GM21737 (cell line): ENCODE results near the gene ITGA5.

Experiments
- ATAC-seq: cut with Tn5 transposase; IDR thresholded peaks from one replicate; pipeline ENCODE4 v1.9.1; 2021; ENCODE audit warnings: mild to moderate bottlenecking, moderate library complexity; ENCODE audit not compliant: unreplicated experiment

Gene ITGA5

DNA sequence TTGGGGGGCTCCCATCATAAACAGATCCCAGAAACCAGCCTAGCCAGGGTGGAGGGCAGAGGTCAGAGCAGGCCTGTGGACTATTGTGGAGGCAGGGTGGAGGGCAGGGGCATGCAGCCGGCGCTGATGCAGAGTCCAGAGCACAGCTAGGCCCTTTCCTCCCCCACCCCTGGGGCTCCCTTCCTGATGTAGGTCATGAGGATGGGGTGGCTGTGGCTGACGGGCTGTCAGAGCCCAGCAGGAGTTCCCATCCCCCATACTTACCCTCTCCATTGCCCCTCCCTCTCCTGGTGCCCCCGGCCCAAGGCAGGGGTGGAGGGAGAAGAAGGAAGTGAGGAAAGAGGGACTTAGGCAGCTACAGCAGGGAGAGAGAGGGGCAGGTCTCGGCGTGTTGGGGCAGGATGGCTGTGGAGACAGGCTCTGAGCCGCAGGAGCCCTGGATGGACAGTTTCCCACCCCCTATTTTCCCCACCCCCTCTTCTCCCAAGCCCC lies 28.8 kb downstream of the ITGA5 start:
- no peak for ATAC-seq

DNA sequence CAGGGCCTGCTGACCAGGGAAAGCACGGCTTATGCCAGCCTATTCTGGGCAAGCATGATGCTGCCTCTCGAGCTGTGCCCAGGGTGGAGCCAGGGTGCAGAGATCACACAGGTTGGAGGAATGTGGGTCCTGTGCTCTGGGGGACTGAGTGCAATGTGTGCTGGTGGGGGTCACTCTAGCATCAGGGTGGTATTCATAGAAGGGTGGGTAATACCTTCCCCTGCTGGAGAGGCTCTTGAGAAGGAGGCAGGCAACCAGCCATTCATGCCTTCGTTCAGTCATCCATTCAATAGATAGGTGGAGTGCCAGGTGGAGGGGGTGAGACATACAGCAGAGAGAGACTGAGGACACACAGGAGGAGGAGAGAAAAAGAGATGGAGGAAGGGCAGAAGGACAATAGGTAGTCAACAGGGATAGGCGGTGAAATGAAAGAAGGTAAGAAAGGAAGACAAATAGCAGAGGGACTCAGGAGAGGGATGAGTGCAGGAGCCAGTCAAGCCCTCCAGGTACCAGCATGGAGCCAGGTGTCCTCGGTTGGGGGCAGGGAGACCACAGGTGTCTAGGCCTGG lies 29.4 kb downstream of the ITGA5 start:
- ATAC-seq = no peak

DNA sequence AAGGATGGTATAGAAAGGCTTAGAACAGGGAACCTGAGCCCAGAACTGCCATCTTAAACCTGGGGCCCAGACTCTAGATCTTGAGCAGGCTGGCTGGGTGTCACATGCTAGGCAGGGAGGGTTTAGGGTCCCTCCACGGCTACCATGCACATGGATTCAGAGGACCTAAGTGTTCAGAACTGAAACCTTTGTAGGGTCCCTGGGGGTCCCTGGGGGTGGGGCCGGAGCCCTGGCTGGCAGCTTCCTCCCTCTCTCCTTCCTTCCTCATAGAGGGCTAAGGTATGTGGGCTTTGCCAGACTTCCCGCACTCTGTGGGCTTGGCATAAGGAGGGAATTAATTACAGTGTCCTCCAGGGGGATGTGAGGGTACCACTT lies 29.9 kb downstream of the ITGA5 start:
- ATAC-seq = no peak

DNA sequence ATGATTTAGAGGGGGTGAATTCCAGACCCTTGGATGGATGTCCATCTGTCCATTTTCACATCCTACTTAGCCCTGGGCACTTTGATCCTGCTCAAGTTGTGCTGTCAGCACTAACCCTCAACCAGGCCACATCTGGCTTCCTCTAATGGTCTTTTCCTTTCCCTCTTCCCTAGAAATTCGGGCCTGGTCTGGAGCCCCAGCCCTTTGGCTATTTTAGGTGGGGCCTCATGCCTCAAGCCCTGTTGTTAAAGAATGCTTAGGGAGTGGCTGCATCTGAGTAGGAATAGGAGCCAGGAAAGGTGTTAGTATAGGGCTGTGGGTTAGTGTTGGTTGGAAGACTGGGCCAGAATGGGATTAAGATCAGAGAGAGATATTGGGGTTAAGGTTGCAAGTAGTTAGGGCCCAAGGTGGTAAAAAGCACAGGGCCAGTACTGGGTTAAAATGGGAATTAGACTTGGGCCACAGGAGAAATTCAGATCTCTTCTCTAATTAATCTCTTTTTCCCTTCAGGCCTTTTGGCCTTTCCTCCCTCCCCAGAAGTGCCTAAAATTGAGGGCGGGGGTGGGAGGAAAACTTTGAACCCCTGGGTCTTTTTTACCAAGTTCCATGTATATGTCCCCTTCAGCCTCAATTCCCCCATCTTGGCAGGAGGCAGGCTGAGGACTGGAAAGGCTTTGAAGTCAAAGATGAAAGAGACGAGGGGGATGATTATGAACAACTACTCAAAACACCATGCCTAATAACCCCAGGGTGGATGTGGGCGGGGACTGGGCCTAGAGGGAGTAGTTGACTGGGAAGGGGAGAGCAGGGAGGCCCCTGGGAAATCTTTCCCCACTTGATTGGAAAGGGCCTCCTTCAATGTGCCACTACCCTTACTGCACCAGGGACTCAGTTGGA lies 30.6 kb downstream of the ITGA5 start:
- no peak for ATAC-seq

DNA sequence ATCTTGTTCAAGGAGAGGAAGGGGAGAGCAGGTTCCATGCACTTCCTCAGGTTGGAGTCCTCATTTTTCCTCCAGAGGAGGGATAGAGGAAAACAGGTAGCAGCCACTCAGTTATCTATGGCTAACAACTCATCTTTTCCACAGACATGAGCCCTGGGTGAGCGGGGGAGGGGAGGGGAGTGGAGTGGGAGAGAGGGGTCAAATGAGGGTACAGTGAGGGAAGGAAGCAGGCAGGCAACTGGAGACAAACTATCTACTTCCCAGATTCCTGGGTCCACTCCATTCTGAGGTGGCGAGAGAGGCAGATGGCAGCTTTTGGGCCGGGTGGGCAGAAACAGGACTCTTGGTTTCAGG lies 32.0 kb downstream of the ITGA5 start:
- ATAC-seq = no peak

DNA sequence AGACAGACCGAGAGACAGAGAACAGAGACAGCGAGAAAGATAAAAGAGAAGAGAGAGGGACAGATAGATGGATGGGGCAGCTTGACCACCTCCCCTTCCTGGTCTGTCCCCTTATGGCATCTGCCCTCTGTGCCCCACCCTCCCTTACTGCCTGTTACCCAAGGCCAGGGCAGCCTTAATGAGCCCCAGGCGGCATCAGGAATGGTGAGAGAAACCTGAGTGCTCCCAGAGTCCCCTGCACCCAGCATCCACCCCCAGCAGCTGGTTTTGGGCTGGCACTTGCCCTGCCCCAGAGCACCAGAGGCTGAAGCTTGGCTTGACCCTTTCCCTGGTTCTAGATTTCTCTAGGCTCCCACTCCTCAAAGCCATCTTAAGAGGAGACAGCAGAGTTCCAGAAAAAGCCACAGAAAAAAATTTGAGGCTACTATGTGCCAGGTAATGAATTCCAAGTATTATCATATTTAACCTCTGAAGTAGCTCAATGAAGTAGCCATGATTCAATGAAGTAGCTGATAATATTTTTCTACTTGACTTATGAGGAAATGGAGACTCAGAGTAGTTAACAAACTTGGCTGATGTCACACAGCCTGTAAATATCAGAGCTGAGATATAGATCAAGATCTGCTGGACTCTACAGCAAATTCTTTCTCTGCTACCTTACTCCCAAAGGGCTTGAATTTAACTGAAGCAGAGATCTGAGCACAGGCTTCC lies 32.5 kb downstream of the ITGA5 start:
- ATAC-seq = no peak

DNA sequence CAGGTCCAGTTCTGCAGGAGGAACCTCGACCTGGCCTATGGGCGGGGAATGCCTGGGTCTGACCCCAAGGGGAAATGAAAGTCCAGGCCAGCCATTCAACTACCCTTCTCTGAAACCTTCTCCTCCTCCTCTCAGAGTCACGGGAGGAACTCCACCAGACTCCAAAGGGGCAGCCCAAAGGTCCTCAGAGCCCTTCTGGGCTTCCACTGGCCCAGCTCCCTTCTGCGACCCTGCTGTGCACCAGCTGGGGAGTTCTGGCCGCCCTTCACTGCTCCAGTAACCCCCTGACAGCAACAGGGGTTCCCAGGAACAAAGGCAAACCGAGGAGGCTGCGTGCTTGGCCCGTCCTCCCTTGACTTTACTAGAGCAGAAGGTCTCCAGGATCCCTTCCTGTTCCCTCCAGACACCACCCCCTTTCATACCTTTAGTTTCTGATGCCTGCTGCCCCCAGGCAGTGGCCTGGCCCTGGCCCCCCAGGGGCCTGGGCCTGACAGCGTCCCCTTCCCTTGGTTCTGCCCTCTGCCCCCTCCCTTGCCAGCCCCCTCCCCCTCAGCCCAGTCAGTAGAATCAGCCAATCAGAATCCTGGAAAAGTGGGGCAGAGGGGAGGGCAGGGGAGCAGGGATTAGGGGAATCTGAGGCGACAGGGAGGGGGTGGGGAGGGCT lies 33.7 kb downstream of the ITGA5 start:
- ATAC-seq = peak; percentile 51

DNA sequence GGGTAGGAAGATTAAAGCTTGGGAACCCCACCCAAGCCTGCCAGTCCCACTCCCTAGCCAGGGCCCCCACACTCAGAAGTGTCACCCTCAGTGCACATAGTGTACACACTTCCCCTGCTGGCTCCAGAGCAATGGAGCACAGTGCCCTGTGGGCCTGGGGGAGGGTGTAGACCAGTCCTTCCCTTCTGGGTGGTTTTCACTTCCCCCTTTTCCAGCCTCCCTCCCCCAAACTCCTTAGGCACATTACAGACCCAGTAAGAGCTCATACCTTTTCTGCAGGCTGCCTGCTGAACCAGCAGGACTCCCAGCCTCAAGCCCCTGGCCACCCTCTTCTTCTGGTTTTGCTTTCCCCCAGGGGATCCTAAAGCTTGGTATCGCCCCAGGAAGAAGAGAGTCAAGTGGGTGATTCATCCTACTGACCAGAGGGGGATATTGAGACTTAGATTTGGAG lies 34.5 kb downstream of the ITGA5 start, which contains the start of gene ZNF385A:
ZNF385A (minus strand) TSS at position 143 of the 451 bp plus-strand sequence. CDS start 219 bp downstream, outside the sequence.
- peak; percentile 47 for ATAC-seq

DNA sequence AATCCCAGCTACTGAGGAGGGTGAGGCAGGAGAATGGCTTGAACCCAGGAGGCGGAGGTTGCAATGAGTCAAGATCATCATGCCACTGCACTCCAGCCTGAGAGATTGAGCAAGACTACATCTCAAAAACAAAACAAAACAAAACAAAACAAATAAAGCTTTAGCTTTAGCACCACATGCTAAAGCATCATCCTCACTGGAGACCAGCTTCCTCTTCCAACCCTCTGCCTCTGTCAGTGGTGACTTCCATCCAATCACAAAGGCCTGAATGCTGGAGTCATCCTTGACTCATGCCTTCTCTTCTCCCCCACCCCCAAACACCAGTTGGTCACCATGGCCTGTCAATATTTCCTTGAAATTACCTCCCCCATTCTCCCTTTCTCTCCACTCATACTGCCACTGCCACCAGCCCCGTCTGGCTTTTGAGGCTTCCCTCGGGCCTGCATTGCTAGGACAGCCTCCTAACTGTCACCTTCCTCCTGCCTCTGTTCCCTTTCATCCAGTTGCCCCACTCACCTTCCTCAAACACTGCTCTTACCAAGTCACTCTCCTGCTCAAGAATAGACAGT lies 35.9 kb downstream of the ITGA5 start:
- ATAC-seq = no peak

DNA sequence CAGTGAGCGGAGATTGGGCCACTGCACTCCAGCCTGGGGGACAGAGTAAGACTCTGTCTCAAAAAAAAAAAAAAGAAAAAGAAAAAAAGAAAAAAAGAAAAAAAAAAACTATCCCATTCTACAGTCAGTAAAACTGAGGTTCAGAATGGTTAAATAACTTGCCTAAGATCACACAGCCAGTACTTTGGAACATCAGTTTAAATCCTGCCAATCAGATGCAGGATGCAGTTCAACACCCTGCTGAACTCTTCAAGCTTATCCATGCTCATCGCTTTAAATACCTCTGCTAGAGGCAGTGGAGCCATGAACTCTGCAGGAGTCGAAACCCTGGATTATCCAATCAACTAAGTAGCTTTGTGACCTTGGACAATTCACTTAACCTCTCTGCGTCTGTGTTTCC lies 37.9 kb downstream of the ITGA5 start:
- ATAC-seq = no peak

DNA sequence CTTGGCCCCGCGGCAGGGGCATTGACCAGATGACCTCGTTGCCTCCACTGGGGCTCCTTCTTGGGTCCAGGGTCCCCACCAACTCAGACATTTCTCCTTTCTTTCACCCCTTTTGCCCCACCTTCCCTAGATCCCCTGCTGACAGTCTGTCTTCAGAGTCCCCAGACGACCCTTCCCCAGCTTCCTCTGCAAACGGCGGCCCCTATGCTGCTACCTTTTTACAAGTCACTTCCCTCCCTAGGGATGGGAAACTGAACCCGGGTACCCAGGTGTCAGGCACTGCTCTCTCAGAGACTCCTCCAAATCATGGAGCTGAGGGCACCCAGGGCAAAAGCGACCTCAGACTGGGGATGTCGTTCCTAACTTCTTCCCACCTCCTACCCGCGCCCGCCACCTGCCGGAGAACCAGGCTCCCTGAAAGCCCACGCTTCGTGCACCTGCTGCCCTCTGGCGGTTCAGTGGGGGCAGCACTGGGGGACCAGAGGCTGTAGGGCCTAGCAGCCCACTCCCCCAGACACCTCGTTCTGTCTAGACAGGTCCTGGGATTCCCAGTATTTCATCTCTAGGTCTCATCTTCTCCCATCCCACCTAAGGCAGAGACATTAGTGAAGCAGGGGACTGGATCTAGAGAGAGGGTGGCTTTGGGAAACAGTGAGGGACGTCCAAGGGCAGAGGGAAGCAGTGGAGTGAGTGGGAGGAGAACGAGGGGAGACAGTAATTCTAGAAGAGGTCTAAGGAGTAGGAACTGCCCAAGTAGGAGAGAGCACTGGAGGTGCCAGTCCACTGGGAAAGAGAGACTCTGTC lies 39.5 kb downstream of the ITGA5 start:
- ATAC-seq = peak; percentile 74

DNA sequence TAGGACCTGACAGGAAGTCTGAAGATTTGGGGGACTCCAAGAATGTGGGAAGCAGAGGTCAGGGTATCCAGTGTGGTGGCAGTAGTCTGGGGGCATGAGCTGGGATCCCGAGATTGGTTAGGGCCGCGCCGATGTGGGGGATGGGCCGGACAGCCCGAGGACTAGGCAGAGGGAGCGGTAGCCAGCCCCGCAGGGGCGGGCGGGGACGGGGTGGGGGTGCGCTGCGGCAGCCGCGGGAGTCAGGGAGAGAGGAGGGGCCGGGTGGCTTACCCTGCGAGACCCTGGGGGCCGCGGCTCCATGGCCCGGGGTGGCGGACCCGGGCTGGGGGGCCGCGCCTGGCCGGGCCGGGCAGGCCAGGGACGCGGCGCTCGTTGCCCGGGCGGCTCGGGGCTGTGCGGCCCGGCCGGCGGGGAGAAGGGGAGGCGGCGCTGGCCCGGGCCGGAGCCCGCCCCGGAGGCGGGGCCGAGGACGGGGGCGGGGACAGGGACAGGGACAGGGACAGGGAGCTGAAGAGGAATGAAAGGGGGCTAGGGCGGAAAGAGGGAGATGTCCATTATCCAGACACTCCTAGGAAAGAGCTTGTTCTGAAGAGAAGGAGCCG lies 40.2 kb downstream of the ITGA5 start:
- ATAC-seq = no peak

DNA sequence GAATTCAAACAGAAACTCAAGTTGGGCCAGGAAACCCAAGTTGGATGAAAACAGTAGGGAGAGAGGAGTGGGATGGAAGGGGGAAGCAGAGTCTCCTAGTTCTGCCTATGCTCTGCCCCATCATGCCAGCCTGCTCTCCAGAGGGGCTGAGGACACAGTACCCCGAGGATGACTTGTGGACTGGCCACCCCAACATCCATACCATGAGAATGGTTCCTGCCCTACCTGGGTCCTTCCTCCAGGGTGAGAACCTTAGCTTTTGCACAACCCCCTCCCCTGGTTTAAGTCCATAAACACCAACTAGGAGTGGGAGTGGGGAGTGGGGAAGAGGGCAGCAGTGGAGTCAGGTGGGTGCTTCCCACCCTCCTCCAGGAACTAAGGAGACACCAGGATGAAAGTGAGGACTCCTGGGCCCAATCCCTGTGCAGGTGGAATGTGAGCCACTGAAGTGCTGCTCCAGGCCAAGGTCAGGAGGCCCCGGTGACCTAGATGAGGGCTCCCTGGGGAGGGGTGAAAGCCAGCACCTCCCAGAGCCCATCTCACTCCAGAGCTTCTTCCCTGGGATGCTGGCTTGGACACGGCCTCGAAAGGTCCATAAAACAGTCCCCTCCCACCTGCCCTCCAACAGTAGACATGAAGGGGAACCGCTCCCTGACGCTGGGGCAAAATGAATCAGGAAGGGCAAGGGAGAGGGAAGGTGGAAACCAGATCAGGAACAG lies 41.1 kb downstream of the ITGA5 start:
- no peak for ATAC-seq

DNA sequence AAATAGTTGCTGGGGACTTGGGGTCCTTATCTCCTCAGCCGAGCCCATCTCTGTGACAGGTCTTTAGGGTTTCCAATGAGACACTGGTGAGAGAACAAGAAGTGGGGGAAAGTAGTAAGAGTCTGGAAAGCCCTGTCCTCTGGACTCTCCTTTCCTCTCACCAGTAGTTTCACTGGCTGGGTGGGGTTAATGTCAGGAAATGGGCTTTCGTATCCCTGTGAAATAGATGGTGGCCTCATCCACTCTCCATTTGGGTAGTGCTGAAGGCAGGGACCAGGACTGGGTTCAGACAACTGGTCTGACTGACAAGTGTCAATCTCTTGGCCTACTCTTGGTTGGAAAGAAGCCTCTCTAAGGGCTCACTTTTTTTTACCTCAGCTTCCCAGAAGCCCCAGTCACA lies 42.1 kb downstream of the ITGA5 start:
- ATAC-seq = no peak

DNA sequence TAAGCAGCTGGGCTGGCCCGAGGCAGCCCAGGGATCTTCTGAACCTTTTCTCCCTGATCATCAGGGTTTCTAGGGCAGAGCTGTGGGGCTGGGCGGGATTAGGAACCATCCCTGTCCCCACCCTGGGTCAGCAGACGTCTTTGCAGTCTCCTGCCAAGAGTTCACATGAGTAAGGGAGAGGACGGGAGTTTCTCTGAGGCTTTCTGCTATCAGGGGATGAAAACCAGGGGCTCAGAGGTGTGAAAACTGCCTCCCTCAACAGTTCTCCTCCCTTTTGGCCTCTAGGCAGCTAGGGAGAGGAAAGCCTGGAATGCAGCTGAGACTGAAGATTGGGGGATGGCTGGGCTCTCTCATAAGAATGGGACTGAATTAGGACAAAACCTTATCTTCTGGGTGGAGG lies 42.5 kb downstream of the ITGA5 start:
- no peak for ATAC-seq

DNA sequence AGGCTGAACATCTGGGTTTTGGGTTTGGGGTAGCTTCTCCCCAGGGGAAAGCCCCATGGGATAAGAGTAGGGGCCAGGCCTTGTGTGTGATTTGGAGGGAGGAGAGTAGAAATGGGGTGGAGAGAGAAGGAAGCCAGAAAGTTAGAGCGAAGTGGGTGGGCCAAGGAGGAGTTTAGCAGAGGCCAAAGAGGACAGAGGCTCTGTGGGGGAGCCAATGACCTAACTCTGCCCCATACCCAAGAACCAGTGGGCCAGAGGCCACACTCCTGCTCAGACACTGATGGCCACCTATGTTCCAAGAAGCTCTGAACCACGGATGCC lies 43.8 kb downstream of the ITGA5 start:
- no peak for ATAC-seq

DNA sequence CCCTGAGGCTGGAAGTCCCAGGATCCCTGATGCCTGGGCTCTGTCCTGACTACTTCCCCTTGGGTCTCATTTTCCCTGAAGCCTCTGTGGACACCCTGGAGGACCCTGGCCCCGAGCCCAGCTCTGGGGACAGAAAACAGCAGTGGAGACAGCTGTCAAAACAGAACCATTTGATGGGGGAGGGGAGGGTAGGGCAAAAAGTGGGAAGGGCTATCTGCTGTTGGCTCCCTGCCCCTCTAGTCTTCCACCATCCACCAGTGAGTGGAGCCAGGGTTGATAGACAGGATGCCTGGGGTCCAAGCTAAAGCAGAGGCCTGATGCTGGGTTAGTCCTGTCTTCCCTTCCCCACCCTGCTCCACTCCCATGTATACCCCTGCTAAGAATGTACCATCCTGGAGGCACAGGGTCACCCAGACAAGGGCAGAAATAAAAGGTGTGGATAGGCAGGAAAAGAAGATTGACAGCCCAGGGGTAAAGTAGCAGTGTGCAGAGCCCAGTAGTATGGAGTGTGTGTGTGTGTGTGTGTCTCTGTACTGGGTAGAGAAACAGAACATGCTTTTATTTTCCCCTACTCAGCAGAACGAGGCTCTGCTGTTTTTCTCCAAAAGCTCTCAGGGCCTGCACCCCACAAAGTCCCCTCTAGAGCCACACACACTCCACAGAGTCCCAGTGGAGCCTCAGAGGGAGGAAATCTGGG lies 44.4 kb downstream of the ITGA5 start:
- ATAC-seq = no peak
